Measurements from ENCODE around the gene NFE2. TPM values are rescaled to one million over a fixed set of nuclear protein-coding genes. Genes with fewer than 3 reads are reported as not detected.
A peak's percentile ranks its signal among the peaks of the same experiment; 100 is the strongest.
"Not testable (repeated sequence)": the region's sequence is repeated elsewhere in the genome, so short reads cannot be mapped to it uniquely, and the experiment has no call there.

The NFE2 gene
- total RNA-seq, 6 experiments from 2014 or later: 0.46 to 2.8 (median 0.99) TPM

DNA sequence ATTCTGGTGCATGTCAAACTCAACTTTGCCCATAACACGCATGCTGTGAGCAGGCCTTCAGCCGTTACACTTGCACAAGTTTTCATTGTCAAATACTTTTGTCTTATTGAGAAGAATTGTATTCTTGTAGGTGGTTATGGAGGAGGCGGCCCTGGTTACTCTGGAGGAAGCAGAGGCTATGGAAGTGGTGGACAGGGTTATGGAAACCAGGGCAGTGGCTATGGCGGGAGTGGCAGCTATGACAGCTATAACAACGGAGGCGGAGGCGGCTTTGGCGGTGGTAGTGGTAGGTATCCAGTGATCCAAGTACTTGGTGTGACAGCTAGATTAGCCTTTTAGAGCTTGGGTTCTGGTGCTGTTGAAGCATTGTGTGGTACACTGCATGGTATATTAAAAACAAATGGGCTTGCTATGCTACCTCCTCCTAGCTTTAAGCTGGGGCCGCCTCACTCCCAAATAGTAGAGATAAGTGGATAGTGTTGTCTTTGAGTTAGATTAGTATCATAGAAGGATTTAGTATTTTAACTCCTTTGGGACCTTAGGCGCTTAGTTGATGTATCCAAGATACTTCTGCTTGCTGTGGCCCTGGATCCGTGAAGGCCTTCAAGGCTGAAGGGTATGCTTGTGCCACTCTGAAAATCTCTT is 17.7 kb downstream of the NFE2 start:
- Histone ChIP-seq H3K36me3 (peaks cover 19 to 63% (median 50%) of the 10 kb centered on the region in 4 donors), H3K27me3 (no peaks in the 10 kb centered on the region), H3K4me3 (peak overlapping the region in 1 of 3 donors; percentile 0), H3K9me3 (no peaks in the 10 kb centered on the region), H3K4me1 (peaks cover 0 to 50% (median 15%) of the 10 kb centered on the region in 4 donors), H3K27ac (no peak overlapping the region)
- intact Hi-C loops (cut with DNase I): no loop called here
- TF ChIP-seq POLR2A (IDR thresholded peaks at IDR 0.05): no peak
- TF ChIP-seq, protein P1, sequence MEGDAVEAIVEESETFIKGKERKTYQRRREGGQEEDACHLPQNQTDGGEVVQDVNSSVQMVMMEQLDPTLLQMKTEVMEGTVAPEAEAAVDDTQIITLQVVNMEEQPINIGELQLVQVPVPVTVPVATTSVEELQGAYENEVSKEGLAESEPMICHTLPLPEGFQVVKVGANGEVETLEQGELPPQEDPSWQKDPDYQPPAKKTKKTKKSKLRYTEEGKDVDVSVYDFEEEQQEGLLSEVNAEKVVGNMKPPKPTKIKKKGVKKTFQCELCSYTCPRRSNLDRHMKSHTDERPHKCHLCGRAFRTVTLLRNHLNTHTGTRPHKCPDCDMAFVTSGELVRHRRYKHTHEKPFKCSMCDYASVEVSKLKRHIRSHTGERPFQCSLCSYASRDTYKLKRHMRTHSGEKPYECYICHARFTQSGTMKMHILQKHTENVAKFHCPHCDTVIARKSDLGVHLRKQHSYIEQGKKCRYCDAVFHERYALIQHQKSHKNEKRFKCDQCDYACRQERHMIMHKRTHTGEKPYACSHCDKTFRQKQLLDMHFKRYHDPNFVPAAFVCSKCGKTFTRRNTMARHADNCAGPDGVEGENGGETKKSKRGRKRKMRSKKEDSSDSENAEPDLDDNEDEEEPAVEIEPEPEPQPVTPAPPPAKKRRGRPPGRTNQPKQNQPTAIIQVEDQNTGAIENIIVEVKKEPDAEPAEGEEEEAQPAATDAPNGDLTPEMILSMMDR (IDR thresholded peaks at IDR 0.05): no peak
- whole genome bisulfite sequencing (ENCODE audit: insufficient coverage, low coverage, low lambda C conversion rate, missing lambda C conversion rate): 44% methylated on average over 9 of the region's 11 CpGs
- DNase-seq (peak in 1 of 3 donors; percentile 36), ATAC-seq (no peak)

DNA sequence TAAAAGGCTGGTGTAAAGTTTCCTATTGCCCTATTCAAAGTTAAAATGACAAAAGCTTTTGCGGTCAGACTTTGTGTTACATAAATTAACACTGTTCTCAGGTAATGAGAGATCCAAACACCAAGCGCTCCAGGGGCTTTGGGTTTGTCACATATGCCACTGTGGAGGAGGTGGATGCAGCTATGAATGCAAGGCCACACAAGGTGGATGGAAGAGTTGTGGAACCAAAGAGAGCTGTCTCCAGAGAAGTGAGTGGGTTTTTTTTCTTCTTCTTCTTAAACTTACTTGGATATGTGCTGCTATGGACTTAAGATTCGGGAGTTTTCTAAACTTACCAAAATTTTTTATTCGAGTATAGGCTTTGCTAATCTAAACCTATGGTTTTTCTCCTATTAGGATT is 19.1 kb downstream of the NFE2 start:
- H3K27ac ChIP-seq: peak overlapping the region in 2 of 3 donors; percentile 73 to 90

DNA sequence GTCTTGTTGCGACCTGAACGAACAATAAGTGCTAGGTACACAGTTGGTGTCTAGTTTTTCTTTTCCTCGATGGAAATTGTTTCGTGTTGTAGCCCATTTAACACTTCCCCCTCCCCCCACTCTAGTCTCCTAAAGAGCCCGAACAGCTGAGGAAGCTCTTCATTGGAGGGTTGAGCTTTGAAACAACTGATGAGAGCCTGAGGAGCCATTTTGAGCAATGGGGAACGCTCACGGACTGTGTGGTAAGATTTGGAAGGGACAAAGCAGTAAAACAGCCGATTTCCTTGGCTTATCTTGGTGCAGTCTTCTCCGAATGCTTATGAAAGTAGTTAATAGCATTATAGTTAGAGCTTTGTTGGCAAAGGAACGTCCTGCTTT is 19.6 kb downstream of the NFE2 start:
- Histone ChIP-seq H3K4me3 (peak overlapping the region; percentile 66 to 90 (median 72)), H3K27ac (peak overlapping the region; percentile 73 to 92 (median 90)), H3K4me1 (peaks cover 0 to 51% (median 17%) of the 10 kb centered on the region in 4 donors), H3K36me3 (peaks cover 12 to 44% (median 35%) of the 10 kb centered on the region in 4 donors)
- DNase-seq; H3K27me3 ChIP-seq; intact Hi-C loops (cut with DNase I); H3K9me3 ChIP-seq; ATAC-seq: not testable (repeated sequence)
- WGBS (ENCODE audit: insufficient coverage, low coverage, low lambda C conversion rate, missing lambda C conversion rate): 0% methylated on average over 10 of the region's 10 CpGs

More for the DNA sequence above, 19.1 kb downstream of the NFE2 start:
- H3K27me3 ChIP-seq; H3K9me3 ChIP-seq; DNase-seq; ATAC-seq; intact Hi-C loops (cut with DNase I): not testable (repeated sequence)
- Histone ChIP-seq H3K4me1 (peaks cover 0 to 52% (median 17%) of the 10 kb centered on the region in 4 donors), H3K36me3 (peaks cover 12 to 49% (median 39%) of the 10 kb centered on the region in 4 donors), H3K4me3 (peak overlapping the region; percentile 66 to 90 (median 72))
- WGBS (ENCODE audit: insufficient coverage, low coverage, low lambda C conversion rate, missing lambda C conversion rate): 16% methylated on average over 4 of the region's 4 CpGs

DNA sequence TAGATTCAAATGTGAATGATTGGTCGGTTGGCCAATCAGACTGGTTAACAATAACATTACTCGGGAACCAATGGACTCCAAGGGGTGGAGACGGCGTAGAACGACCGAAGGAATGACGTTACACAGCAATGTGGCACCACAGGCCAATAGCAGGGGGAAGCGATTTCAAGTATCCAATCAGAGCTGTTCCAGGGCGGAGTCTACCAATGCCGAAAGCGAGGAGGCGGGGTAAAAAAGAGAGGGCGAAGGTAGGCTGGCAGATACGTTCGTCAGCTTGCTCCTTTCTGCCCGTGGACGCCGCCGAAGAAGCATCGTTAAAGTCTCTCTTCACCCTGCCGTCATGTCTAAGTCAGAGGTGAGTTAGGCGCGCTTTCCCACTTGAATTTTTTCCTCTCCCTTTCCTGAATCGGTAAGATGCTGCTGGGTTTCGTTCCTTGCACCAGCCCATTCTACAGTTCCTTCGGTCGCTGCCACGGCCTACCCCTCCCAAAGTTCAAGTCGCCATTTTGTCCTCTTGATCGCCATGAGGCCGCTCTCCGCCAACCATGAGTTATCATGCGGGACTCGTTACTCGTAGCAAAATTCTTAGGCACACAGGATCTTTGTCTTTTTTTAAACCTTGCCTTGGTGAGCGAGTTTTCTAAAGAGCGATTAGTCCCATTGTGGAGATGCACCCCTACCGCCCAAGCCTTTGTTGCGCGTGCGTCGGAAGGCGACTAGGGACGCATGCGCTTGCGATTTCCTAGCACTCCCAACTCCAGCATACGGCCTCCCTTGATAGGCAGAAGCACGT is 20.2 kb downstream of the NFE2 start, which contains the start of gene HNRNPA1:
HNRNPA1 (plus strand) TSS at position 259 of the 793 bp plus-strand sequence; CDS start at position 341, 82 bp downstream.
- TF ChIP-seq POLR2A (IDR thresholded peaks at IDR 0.05): peak; percentile 98
- TF ChIP-seq, protein P1 (IDR thresholded peaks at IDR 0.05): no peak
- H3K27ac ChIP-seq: peak within 1 kb of the TSS; percentile 73 to 92 (median 90)
- ATAC-seq: peak; percentile 86 to 94 (median 90)
- H3K27me3 ChIP-seq: no peaks in the 10 kb centered on the region
- peak within 1 kb of the TSS; percentile 66 to 90 (median 72) for H3K4me3 ChIP-seq
- peaks cover 12 to 39% (median 32%) of the 10 kb centered on the region in 4 donors for H3K36me3 ChIP-seq
- under 1% methylated on average over 48 of the region's 48 CpGs for WGBS (ENCODE audit: insufficient coverage, low coverage, low lambda C conversion rate, missing lambda C conversion rate)
- peaks cover 0 to 47% (median 17%) of the 10 kb centered on the region in 4 donors for H3K4me1 ChIP-seq
- intact Hi-C loops (cut with DNase I): no loop called here
- peak; percentile 90 to 97 (median 95) for DNase-seq
- no peaks in the 10 kb centered on the region for H3K9me3 ChIP-seq

DNA sequence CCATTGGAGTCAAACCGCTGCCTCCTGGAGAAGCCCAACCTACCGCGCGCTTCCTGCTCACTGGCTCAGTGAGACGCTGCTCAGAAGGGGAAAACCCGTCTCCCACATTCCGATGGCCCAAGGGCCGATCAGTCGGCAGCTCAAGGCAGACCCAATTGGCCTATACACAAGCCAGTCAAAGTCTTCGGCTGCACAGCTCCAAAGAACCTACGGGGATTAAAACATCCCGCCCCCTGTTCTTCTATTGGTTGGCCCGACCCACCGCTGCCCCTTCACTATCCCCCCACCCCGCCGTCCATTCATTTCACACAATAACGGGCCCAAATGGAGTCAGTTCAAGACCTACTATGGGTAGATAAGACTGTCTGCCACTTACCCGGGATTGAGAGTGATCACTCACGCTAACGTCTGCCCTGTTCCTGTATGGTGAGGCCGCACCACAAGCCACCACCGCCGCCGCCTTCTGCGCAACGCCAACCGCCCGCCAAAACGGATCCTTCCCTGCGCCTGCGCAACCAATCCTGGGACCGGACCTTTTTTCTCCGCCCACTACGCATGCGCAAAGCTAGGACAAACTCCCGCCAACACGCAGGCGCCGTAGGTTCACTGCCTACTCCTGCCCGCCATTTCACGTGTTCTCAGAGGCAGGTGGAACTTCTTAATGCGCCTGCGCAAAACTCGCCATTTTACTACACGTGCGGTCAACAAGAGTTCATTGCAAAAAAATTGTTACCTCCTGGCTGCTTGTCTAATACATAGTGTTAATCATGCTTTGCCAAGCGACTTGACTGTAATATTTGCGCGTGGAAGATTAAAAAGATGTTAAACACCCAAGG is 21.0 kb downstream of the NFE2 start, which contains the start of gene CBX5:
CBX5 (minus strand) TSS at position 491 of the 836 bp plus-strand sequence. CDS start 22,472 bp downstream, outside the sequence.
- peak within 1 kb of the TSS; percentile 73 to 92 (median 90) for H3K27ac ChIP-seq
- H3K36me3 ChIP-seq: peaks cover 12 to 31% (median 26%) of the 10 kb centered on the region in 4 donors
- peak within 1 kb of the TSS; percentile 66 to 90 (median 72) for H3K4me3 ChIP-seq
- ATAC-seq: peak; percentile 81 to 91 (median 84)
- TF ChIP-seq POLR2A (IDR thresholded peaks at IDR 0.05): peak; percentile 92
- TF ChIP-seq, protein P1 (IDR thresholded peaks at IDR 0.05): no peak
- peaks cover 0 to 41% (median 17%) of the 10 kb centered on the region in 4 donors for H3K4me1 ChIP-seq
- H3K27me3 ChIP-seq: no peaks in the 10 kb centered on the region
- peak; percentile 99 for DNase-seq
- WGBS (ENCODE audit: insufficient coverage, low coverage, low lambda C conversion rate, missing lambda C conversion rate): under 1% methylated on average over 36 of the region's 49 CpGs
- H3K9me3 ChIP-seq: no peaks in the 10 kb centered on the region
- intact Hi-C loops (cut with DNase I): no loop called here
